Measurements from ENCODE around the gene ZNF800. TPM values are rescaled to one million over a fixed set of nuclear protein-coding genes. Genes with fewer than 3 reads are reported as not detected.

Gene ZNF800
- total and polyA plus RNA-seq, 8 donors = 21.0 to 32.3 (median 22.4) TPM

DNA sequence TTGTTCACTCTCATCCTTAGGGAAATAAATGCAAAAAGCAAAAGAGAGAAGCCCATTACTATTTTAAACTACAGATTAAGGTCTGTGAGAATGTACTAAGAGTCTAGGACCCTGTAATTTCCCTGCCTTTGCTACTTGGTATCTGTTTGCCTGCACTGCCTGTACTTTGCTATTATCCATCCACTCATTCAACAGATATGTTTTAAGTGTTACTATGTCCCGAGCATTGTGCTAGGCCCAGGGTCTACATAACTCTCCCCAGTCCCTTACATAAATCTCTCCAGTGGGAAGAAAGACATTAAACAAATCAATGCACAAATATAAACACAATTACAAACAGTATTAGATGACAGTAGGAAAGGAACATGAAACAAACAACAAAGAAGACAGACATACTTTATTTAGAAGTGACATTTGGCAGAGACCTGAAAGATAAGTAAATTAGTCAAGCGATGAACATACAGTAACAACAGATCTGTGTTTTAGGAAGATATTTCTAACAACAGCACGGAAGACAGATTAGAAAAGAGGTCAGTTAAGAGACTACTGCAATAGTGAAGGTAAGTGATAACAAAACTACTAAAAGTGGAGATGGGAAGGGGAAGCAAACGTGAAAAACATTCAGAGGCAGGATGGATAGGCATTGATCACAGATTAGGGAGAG is 30.0 kb downstream of the ZNF800 start:
- intact Hi-C loops (cut with DNase I) = no loop called here
- H3K36me3 ChIP-seq = peaks cover 0 to 29% of the 10 kb centered on the region in 2 donors
- TF ChIP-seq, protein P1, sequence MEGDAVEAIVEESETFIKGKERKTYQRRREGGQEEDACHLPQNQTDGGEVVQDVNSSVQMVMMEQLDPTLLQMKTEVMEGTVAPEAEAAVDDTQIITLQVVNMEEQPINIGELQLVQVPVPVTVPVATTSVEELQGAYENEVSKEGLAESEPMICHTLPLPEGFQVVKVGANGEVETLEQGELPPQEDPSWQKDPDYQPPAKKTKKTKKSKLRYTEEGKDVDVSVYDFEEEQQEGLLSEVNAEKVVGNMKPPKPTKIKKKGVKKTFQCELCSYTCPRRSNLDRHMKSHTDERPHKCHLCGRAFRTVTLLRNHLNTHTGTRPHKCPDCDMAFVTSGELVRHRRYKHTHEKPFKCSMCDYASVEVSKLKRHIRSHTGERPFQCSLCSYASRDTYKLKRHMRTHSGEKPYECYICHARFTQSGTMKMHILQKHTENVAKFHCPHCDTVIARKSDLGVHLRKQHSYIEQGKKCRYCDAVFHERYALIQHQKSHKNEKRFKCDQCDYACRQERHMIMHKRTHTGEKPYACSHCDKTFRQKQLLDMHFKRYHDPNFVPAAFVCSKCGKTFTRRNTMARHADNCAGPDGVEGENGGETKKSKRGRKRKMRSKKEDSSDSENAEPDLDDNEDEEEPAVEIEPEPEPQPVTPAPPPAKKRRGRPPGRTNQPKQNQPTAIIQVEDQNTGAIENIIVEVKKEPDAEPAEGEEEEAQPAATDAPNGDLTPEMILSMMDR (IDR thresholded peaks at IDR 0.05) = no peak
- DNase-seq (no peak), ATAC-seq (no peak)
- H3K27ac ChIP-seq = no peak overlapping the region
- no peaks in the 10 kb centered on the region for H3K4me1 ChIP-seq
- H3K4me3 ChIP-seq = no peak overlapping the region
- no peaks in the 10 kb centered on the region for H3K9me3 ChIP-seq
- H3K27me3 ChIP-seq = no peaks in the 10 kb centered on the region

DNA sequence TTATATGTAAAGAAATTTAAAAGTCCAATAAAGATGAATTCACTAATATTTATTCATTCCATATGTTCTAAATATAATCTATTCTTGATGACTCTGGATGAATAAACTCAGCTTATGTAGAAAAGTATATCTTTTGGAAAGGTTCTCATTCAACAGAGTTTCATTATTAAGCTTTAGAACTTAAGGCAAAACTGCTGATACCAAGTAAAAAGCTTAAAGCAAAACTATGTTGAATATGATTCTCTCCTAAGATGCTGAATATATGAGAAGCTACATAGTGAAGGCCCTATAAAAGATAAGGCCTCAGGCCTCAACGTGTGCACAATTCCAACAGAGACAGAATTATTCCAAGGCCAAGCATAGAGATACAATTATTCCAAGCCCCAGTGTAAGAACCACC is 30.8 kb downstream of the ZNF800 start:
- no peaks in the 10 kb centered on the region for H3K9me3 ChIP-seq
- H3K4me3 ChIP-seq = no peak overlapping the region
- no peaks in the 10 kb centered on the region for H3K4me1 ChIP-seq
- TF ChIP-seq, protein P1 (IDR thresholded peaks at IDR 0.05) = no peak
- H3K36me3 ChIP-seq = peaks cover 0 to 29% of the 10 kb centered on the region in 2 donors
- intact Hi-C loops (cut with DNase I) = no loop called here
- H3K27ac ChIP-seq = no peak overlapping the region
- no peak for ATAC-seq
- no peaks in the 10 kb centered on the region for H3K27me3 ChIP-seq
- DNase-seq = no peak

DNA sequence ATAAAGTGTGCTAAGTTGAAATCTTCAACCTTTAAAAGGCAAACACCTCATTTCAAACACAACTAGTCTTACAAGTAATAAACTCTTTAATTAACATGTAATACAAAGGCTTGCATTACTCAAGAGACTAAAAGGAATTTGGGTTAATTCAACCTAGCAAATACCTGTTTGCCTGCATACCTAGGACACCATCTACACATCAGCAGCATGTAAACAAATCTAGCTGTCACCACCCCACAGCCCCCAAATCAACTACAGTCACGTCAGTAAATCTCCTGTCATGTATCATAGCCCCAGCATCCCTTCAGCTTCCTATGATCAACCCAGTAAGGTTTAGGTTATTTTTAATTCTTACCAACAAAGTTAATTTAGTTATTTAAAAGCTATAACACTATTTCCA is 33.5 kb downstream of the ZNF800 start:
- no peaks in the 10 kb centered on the region for H3K4me1 ChIP-seq
- intact Hi-C loops (cut with DNase I) = no loop called here
- H3K36me3 ChIP-seq = peaks cover 0 to 32% of the 10 kb centered on the region in 2 donors
- H3K27me3 ChIP-seq = no peaks in the 10 kb centered on the region
- H3K27ac ChIP-seq = no peak overlapping the region
- H3K4me3 ChIP-seq = no peak overlapping the region
- DNase-seq = no peak
- TF ChIP-seq, protein P1 (IDR thresholded peaks at IDR 0.05) = no peak
- no peaks in the 10 kb centered on the region for H3K9me3 ChIP-seq
- ATAC-seq = no peak

DNA sequence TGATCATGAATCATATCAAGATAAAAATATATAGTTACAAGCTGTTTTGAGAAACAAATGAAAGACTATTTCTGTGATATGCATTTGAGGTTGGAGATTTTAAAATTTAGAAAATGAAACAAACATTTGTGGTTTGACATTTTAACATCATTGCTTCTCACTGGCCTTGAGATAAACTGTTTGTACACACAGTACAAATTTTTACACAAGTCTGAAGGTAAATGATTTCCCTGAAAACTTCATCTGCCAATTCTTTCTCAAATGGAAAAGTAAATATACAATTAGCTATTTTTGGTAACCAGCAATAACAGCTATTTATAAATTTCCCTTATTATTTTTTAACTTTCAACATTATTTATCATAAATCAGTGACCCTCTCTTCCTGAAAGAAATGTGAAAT is 38.6 kb downstream of the ZNF800 start:
- no peak overlapping the region for H3K27ac ChIP-seq
- H3K27me3 ChIP-seq = peaks cover 0 to 3% of the 10 kb centered on the region in 2 donors
- H3K9me3 ChIP-seq = no peaks in the 10 kb centered on the region
- TF ChIP-seq, protein P1 (IDR thresholded peaks at IDR 0.05) = no peak
- intact Hi-C loops (cut with DNase I) = no loop called here
- no peaks in the 10 kb centered on the region for H3K4me1 ChIP-seq
- ATAC-seq = no peak
- H3K4me3 ChIP-seq = no peak overlapping the region
- DNase-seq = no peak
- H3K36me3 ChIP-seq = peaks cover 0 to 21% of the 10 kb centered on the region in 2 donors

DNA sequence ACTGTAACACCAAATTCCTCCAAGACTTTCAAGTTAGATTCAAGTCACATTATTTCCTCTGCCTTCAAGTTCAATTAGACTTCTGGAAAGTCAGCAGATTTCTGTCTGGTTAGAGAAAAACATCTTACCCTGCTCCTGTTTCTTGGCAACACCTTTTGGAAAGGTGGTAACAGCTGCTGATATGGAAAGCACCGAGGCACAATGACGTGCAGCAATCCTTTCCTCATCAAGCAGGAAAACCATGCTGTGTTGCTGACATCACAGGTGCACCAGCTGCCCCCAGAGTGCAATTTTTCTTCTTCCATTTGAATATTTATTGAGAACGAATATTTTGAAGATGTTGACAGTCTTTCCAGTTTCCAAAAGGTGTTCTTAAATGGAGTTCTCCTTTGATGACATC is 41.9 kb downstream of the ZNF800 start:
- TF ChIP-seq, protein P1 (IDR thresholded peaks at IDR 0.05) = no peak
- Histone ChIP-seq H3K36me3 (peaks cover 0 to 11% of the 10 kb centered on the region in 2 donors), H3K9me3 (no peaks in the 10 kb centered on the region), H3K27ac (no peak overlapping the region), H3K4me1 (peaks cover 0 to 7% of the 10 kb centered on the region in 2 donors), H3K4me3 (no peak overlapping the region), H3K27me3 (peaks cover 0 to 29% of the 10 kb centered on the region in 2 donors)
- intact Hi-C loops (cut with DNase I) = no loop called here
- ATAC-seq = no peak
- DNase-seq = no peak
